DND-41 (cell line): ENCODE measurements around the gene CLTCL1.

ENCODE experiments used
- ATAC-seq: fragments of 200-7000 bp; cut with Tn5 transposase; 3 replicates; pipeline ENCODE4 v1.9.1; 2021; ENCODE audit warnings: low read depth; ENCODE audit not compliant: insufficient read depth
- DNase-seq: peaks from one replicate; pipeline ENCODE4 v3.0.0-alpha.2; 2020
- H2AFZ ChIP-seq: 2 replicates; pipeline ENCODE4 v1.6.0; 2012; ENCODE audit warnings: low read depth, low read length
- H3K27ac ChIP-seq: 2 replicates; pipeline ENCODE4 v1.5.1; 2012; ENCODE audit warnings: low read length, inconsistent platforms
- H3K27me3 ChIP-seq: fragments of 200-600 bp; sonication (generic); 2 replicates; pipeline ENCODE4 v1.6.0; 2012; ENCODE audit warnings: low read length, mild to moderate bottlenecking, inconsistent platforms; ENCODE audit not compliant: insufficient read depth, poor library complexity
- H3K36me3 ChIP-seq: 2 replicates; pipeline ENCODE4 v1.5.1; 2012; ENCODE audit warnings: low read length, inconsistent platforms; ENCODE audit not compliant: insufficient read depth
- H3K4me1 ChIP-seq: 2 replicates; pipeline ENCODE4 v1.5.1; 2012; ENCODE audit warnings: mild to moderate bottlenecking, low read length; ENCODE audit not compliant: insufficient read depth
- H3K4me2 ChIP-seq: 2 replicates; pipeline ENCODE4 v1.6.0; 2012; ENCODE audit warnings: mild to moderate bottlenecking, moderate library complexity, low read length, inconsistent platforms; ENCODE audit not compliant: insufficient read depth
- H3K4me3 ChIP-seq, 2 experiments: fragments of 200-600 bp in 1 of 2; shearing (Covaris generic) in 1 of 2; 2 replicates each; pipeline ENCODE4 v1.5.1; 2012 to 2016; ENCODE audit warnings: inconsistent platforms in 2 of 2, low read length in 2 of 2, mild to moderate bottlenecking in 2 of 2, low read depth in 1 of 2, moderate library complexity in 1 of 2
- H3K79me2 ChIP-seq: 2 replicates; pipeline ENCODE4 v1.6.0; 2012; ENCODE audit warnings: low read length, inconsistent platforms; ENCODE audit not compliant: insufficient read depth
- H3K9ac ChIP-seq: 2 replicates; pipeline ENCODE4 v1.6.0; 2012; ENCODE audit warnings: low read depth, mild to moderate bottlenecking, inconsistent platforms, low read length, moderate library complexity
- H3K9me3 ChIP-seq: 2 replicates; pipeline ENCODE4 v1.5.1; 2012; ENCODE audit warnings: low read length, moderate library complexity, mild to moderate bottlenecking, inconsistent platforms; ENCODE audit not compliant: insufficient read depth, severe bottlenecking
- H4K20me1 ChIP-seq: 2 replicates; pipeline ENCODE4 v1.6.0; 2012; ENCODE audit warnings: low read length; ENCODE audit not compliant: insufficient read depth
- EZH2 ChIP-seq: IDR thresholded peaks from 3 replicates; pipeline ENCODE4 v1.6.1; 2012; ENCODE audit warnings: borderline replicate concordance, low read depth, mild to moderate bottlenecking, moderate library complexity, low read length, inconsistent platforms; ENCODE audit not compliant: severe bottlenecking
- TF ChIP-seq, protein P1 (sequence below): IDR thresholded peaks from 2 replicates; pipeline ENCODE4 v1.5.1; 2012; ENCODE audit warnings: borderline replicate concordance, low read length, moderate library complexity, mild to moderate bottlenecking; ENCODE audit not compliant: poor library complexity, severe bottlenecking; ENCODE audit errors: extremely low read depth

CLTCL1 gene

DNA sequence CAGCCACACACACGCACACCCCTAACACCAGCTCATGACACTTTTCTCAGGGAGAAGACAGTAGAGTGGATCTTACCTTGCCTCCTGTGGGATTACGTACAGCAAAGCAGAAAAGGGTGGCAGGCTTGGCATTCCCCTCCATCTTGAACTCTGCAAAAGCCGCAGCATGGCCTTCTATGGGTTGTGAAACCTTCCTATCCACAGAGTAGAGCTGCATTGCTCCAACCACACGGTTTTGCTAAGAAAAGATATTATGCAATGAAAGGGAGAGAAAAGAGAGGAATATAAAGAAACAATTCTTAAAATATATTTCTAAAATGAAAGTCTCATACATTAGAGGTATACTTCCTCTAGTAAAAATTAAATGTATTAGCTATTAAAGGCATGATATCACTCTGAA lies 48.8 kb downstream of the CLTCL1 start:
- H3K36me3 ChIP-seq: peaks cover 5% of the 10 kb centered on the region; the same call in 1 of the 2 replicates
- ATAC-seq (no peak), DNase-seq (no peak)
- no peak overlapping the region for H3K27ac ChIP-seq
- TF ChIP-seq EZH2: no peak
- TF ChIP-seq, protein P1, sequence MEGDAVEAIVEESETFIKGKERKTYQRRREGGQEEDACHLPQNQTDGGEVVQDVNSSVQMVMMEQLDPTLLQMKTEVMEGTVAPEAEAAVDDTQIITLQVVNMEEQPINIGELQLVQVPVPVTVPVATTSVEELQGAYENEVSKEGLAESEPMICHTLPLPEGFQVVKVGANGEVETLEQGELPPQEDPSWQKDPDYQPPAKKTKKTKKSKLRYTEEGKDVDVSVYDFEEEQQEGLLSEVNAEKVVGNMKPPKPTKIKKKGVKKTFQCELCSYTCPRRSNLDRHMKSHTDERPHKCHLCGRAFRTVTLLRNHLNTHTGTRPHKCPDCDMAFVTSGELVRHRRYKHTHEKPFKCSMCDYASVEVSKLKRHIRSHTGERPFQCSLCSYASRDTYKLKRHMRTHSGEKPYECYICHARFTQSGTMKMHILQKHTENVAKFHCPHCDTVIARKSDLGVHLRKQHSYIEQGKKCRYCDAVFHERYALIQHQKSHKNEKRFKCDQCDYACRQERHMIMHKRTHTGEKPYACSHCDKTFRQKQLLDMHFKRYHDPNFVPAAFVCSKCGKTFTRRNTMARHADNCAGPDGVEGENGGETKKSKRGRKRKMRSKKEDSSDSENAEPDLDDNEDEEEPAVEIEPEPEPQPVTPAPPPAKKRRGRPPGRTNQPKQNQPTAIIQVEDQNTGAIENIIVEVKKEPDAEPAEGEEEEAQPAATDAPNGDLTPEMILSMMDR: no peak
- H2AFZ ChIP-seq: no peak overlapping the region
- no peak overlapping the region for H3K9ac ChIP-seq
- no peaks in the 10 kb centered on the region for H3K4me1 ChIP-seq
- no peaks in the 10 kb centered on the region for H3K79me2 ChIP-seq
- no peaks in the 10 kb centered on the region for H4K20me1 ChIP-seq
- no peaks in the 10 kb centered on the region for H3K27me3 ChIP-seq
- H3K9me3 ChIP-seq: no peaks in the 10 kb centered on the region
- H3K4me2 ChIP-seq: no peak overlapping the region
- H3K4me3 ChIP-seq: no peak overlapping the region

DNA sequence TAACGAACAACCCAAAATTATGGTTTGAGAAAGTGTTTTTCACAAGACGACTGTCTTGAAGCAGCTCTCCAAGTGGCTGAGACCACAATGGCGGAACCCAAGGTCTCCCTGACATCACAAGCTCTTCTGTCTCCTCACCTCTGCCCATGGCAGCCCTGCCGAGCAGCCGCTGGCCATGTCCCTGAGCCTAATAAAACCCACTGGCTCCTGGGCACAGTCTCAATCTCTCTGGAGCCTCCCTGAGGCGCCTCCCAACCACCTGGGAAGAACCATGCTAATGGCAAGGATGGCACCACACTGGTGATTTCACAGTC lies 50.0 kb downstream of the CLTCL1 start:
- no peaks in the 10 kb centered on the region for H3K9me3 ChIP-seq
- no peak overlapping the region for H3K9ac ChIP-seq
- no peaks in the 10 kb centered on the region for H4K20me1 ChIP-seq
- no peak overlapping the region for H3K4me2 ChIP-seq
- H2AFZ ChIP-seq: no peak overlapping the region
- ATAC-seq (no peak), DNase-seq (no peak)
- no peaks in the 10 kb centered on the region for H3K79me2 ChIP-seq
- H3K4me1 ChIP-seq: no peaks in the 10 kb centered on the region
- no peak overlapping the region for H3K4me3 ChIP-seq
- TF ChIP-seq EZH2: no peak
- TF ChIP-seq, protein P1: no peak
- H3K27ac ChIP-seq: no peak overlapping the region
- no peaks in the 10 kb centered on the region for H3K27me3 ChIP-seq
- H3K36me3 ChIP-seq: peaks cover 5% of the 10 kb centered on the region; the same call in 1 of the 2 replicates

DNA sequence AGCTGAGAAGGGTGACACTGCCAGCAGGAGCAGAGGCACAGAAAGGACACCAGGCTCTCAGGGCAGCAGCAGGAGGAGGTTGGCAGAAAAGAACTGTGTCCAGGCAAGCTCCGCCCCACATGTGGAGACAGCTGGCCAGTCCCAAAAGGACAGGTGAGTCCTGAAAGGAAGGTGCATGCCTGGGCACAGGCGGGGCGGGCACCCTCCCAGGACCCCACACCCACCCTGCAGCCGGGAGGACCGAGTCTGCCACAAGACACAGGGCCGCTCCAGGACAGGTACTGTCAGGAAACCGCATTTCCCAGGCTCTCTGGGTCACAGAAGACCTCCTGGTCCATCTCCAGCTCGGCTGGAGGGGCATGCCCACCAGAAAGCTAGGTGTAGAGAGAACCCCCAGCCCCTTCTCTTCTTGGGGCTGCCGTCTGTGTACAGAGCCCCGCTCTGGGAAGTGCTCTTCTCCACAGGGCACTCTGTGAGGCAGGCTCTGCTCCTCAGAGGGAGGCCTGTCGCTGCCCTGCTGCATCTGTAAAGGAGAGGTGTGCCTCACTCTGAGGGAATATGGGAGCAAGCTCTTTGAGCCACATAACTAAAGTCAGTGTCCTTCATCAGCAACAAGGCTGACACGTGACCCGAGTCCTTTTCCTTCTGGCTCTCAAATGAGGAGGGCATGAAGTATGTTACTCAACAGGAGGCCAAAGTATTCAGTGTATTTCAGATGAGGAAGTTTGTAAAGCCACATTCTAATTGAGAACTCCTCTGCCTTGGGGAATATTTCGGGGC lies 50.5 kb downstream of the CLTCL1 start:
- no peak overlapping the region for H3K9ac ChIP-seq
- no peaks in the 10 kb centered on the region for H4K20me1 ChIP-seq
- H3K36me3 ChIP-seq: peaks cover 5% of the 10 kb centered on the region; the same call in 1 of the 2 replicates
- H3K4me3 ChIP-seq: no peak overlapping the region
- no peak for ATAC-seq
- H3K79me2 ChIP-seq: no peaks in the 10 kb centered on the region
- no peak for TF ChIP-seq EZH2
- TF ChIP-seq, protein P1: no peak
- H3K27ac ChIP-seq: no peak overlapping the region
- no peaks in the 10 kb centered on the region for H3K27me3 ChIP-seq
- H2AFZ ChIP-seq: no peak overlapping the region
- H3K4me1 ChIP-seq: no peaks in the 10 kb centered on the region
- H3K9me3 ChIP-seq: no peaks in the 10 kb centered on the region
- DNase-seq: no peak
- H3K4me2 ChIP-seq: no peak overlapping the region
